HG02588 (cell line): Measurements from ENCODE around the gene CDCA8.

ENCODE experiments used
- ATAC-seq: cut with Tn5 transposase; IDR thresholded peaks from one replicate; pipeline ENCODE4 v1.9.1; 2021; ENCODE audit warnings: mild to moderate bottlenecking, moderate library complexity; ENCODE audit not compliant: unreplicated experiment

Gene CDCA8

DNA sequence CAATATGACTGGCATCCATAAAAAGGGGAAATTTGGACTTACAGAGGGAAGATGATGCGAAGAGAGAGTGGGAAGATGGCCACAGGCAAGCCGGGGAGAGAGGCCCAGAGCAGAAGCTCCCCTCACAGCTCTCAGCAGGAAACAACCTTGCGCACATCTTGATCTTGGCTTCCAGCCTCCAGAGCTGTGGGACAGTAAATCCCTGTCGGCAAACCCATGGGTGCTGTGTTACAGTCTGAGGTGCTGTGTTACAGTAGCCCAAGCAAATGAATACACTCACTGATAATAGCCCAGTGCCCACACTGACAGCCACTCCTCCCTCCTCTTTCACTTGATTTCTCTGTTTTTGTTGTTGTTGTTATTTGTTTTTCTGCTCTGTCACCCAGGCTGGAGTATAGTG is 22.4 kb downstream of the CDCA8 start:
- no peak for ATAC-seq

- no peak for ATAC-seq
These were observed 24.0 kb downstream of the CDCA8 start for GRCh38 chr1:37716321-37716720.

DNA sequence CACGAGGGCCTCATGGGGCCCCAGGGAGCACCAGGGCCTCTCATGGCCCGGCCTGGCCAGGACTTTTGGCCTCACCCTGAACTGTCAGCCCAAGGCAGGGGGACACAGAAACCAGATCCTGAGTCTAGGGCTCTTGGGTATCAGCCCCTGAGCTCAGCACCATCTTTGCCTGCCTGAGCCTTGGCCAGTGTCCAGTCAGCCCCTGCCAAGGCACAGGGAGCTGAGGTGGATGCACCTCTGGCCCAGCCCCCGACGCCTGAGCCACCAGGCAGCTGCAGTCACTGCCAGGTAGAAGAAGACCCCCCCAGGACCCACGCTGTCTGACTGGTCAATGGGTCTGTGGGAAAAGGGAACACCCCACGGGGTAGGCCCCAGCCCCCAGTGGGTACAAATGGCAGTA is 25.3 kb downstream of the CDCA8 start:
- ATAC-seq, result no peak

- no peak for ATAC-seq
These were observed 26.0 kb downstream of the CDCA8 start for GRCh38 chr1:37718181-37718900.

GRCh38 chr1:37718901-37719571 is 26.7 kb downstream of the CDCA8 start:
- ATAC-seq, result no peak

GRCh38 chr1:37719572-37720195 is 27.4 kb downstream of the CDCA8 start:
- ATAC-seq, result no peak

DNA sequence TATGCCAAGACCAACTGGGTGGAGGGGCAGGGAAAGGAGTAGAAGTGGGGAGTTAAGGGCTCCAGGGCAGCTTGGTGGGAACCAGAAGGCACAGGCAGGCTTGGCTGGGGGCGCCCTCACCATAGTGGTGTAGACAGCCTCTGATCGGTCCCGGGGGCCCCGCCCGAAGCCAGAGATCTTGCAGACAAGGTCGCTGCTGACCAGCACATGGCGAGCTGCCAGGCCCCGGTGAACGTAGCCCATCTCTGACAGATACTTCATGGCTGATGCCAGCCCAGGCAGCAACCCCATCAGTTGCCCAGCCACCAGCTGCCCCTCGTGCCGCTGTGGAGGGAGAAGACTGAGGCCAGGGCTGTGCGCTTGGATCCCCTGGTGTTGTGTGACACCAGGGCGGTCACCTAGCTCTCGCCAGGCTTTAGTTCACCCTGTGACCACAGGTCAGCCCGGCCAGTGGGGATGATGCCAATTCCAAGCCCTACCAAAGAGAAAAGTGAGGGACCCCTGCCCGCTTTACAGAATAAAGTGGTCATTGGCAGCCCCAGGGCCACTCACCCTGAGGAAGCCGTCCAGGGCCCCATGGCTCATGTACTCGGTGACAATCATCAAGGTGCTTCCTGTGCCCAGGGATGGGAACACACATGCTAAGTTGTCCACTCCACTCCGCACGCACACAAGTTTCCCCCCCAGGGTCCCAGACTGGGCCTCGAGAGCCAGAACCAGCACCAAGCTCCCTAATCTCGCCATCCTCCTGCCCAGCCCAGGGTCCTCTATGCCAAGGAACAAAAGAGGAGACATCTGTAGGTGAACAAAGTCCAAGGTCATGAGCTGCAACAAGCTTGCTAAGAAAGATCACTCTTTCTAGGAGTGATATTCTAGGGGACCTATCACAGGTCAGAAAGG is 28.2 kb downstream of the CDCA8 start:
- ATAC-seq, result no peak

GRCh38 chr1:37721565-37721964 is 29.2 kb downstream of the CDCA8 start:
- no peak for ATAC-seq

DNA sequence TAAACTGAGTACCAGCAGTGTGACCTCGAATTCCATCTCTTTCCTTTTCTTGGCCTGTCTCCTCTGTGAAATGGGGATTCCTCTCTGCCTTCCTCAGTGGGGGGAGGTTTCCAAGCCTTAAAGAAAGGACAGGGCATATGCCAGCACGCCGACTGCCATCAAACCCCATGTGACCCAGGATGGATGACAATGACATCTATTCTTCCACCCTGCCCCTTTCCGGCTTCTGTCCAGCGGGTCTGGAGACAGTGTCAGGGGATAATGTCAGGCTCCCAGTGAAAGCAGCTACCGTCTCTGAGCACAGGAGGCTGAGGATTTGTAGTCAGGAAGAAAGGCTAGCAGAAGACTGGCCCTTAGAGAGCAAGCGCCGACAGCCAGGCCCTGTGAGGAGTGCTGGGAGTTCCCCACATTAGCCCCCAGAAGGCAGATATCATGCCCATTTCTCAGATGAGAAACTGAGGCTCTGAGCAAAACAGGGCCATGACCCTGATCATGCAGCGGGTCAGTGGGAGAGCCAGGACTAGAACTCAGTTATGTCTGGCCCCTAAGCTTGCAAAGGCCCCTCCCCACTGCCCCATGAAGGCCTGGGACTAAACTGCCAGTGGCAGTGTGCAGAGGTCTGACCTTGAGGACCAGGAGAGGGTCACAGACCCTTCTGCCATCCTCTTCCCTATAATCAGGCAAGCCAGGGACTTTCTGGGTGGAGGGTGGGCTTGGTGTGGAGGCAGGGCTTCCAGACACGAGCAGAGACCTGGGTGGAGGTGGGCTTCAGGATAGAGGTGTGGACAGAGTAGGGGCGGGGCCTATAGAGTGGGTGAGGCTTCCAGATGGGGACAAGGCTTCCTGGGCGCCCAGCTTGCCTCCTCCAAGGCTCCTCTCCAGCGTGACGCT is 30.1 kb downstream of the CDCA8 start:
- no peak for ATAC-seq

DNA sequence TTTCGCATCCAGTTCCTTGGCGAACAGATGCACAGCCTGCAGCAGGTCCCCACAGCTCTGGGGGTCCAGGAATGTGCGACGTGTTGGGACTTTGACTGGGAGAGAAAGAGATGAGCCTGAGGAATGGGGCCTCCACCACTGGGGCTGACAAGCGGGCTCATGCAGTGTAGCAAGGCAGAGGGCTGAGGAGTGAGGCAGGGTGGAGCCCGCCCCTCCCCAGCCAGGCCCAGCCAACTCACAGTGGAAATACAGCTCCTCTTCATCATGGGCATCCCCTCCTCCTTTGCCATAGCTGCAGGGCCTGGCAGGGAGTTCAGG is 30.7 kb downstream of the CDCA8 start:
- ATAC-seq, result no peak

GRCh38 chr1:37723390-37724078 is 31.2 kb downstream of the CDCA8 start:
- ATAC-seq, result no peak

GRCh38 chr1:37724575-37724974 is 32.3 kb downstream of the CDCA8 start:
- no peak for ATAC-seq

DNA sequence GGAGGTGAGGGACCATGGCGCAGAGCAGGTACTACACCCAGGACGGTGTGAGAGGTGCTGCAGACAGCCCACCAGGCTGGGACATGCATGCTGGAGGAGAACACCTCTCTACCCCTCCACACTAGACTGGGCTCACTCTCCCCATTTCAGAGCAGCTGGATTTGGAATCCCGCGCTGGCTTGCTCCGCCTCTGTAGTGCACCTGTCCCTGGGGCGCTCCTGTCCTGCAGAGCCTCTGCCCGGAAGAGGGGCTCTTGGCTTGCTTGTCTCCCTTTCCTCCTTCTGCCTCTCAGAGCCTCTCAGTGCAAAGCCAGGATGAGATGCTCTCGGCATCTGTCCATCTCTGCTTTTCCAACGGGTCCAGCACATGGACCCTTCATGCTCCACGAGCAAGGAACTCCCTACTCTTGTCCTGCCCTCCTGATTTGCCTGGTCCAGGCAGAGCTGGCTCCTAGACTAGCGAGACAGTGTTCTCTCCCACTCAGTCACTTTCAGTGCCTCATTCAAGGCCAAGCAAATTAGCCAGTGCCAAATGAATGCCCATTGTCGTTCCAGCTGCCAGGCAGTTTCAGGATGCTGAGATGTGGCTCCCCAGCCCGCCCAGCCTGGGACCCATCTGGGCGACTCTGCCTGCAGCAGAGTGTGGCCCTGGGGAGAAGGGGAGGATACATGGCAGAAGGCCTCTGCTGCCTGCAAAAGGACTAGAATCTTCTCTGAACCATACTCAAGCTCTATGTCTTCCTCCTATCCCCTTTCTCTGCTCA is 33.7 kb downstream of the CDCA8 start:
- no peak for ATAC-seq

DNA sequence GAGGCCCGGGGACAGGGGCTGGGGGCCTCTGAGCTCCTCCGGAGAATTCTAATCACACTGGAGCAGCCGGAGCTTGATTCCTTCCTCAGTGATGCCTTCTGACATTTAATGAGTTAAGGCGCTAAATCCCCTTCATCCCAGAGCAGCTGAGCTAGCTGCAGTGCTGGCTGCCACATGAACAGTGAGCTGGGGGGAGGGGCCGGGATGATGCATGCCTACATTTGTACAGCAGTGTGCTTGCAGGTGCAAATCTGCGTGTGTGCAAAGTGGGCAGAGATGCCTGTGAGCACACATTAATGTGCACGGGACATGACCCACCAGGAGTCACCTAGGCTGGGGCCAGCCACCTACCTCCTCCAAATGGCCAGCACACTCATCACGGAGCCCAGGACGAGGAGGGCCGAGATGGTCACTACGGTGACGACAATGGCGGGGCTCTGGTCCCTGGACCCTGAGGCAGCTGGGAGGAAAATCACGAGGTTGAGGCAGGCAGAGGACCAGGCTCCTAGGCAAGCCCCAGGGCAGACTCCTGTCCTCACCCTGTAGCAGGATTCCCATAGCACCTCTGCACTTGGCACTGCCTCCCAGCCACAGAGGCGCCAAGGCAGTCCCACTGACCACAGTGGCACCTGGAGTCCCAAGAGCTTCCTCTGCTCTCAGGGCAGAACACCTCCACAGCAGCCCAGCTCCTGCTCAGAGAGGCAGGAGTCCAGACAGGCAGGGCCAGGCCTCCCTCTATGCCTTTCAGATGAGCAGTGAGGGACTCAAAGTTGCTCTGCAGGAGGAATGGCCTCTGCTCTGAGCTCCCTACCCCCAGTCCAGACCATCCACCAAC is 34.7 kb downstream of the CDCA8 start:
- no peak for ATAC-seq

DNA sequence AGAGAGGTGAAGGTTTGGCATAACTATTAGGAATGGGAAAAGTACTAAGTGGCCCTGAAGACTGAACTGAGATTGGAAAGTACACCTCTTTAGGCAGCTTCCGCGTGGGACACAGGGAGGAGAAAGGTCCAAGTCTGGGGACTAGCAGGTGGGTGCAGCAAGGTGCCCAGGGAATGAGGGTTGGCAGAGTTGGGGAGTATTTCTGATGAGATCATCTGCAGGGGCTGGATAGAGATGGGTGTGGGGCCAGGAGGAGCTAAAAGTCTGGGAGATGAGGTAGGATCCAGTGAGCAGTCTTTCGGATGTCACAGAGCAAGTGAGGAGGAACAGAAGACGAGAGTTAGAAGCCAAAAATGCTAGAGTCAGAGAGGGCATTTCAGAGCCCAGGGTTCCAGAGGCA is 36.1 kb downstream of the CDCA8 start:
- no peak for ATAC-seq

- ATAC-seq, result no peak
These were observed 38.1 kb downstream of the CDCA8 start for GRCh38 chr1:37730376-37730775.

DNA sequence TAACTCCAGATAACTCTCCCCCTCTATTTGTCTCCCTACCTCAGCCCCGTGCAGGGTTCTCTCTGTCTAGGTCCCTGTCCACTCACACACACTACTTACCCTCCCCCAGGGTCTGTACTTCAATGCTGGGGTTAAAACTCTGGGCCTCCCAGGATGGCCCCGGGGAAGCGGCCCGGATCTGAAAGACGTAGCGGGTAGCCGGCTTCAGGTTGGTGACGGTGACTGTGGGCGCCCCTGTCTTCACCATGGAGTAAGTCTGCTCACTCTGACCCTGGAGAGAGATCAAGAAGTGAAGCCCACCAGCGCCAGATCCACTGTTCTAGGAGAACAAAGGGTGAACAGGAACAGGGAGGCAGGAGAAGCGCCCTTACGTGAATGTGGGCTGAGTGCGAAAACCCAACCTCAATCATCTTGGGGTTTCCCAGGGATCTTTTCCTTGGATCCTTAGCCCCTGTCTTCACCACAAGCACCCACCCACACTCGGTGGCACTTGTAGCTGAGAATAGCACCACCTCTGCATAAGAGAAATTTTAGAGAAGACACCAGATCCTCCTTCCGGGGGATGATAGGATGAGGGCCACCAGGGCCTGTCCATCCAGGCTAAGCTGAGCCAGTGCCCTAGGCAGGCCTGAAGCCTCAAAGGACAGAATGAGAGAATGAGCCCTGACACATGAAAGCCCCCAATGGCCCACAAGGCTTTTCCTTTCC is 39.1 kb downstream of the CDCA8 start:
- no peak for ATAC-seq
